Measurements from ENCODE around the gene UGT2B7. TPM values are rescaled to one million over a fixed set of nuclear protein-coding genes. Genes with fewer than 3 reads are reported as not detected.

Gene UGT2B7
- total RNA-seq, 2 experiments from 2014 or later = not detected

- H3K79me2 ChIP-seq (ENCODE audit: insufficient read depth, low read depth, low read length) = no peaks in the 10 kb centered on the region
- POLR2A ChIA-PET = interaction anchor here (0.6 kb wide), 1 partner anchor 41 kb away, joined by 3 read pairs; no protein-coding TSS in a partner anchor
- H3K4me1 ChIP-seq (ENCODE audit: insufficient read depth, low read length, poor library complexity, severe bottlenecking) = no peaks in the 10 kb centered on the region
- BruUV-seq (replicated peaks) = no TSS peak
- DNase-seq (ENCODE audit: low spot score) = no peak
- no peak overlapping the region for H3K4me3 ChIP-seq (ENCODE audit: low read depth, low read length, poor library complexity, severe bottlenecking)
- no peak for TF ChIP-seq CTCF (conservative IDR thresholded peaks at IDR 0.05; ENCODE audit: low read length)
- no peak for TF ChIP-seq EZH2phosphoT487 (IDR thresholded peaks at IDR 0.05; ENCODE audit: borderline replicate concordance, low read depth, low read length)
- no peaks in the 10 kb centered on the region for H3K9me2 ChIP-seq (ENCODE audit: insufficient read depth, low read length)
- H3K36me3 ChIP-seq (ENCODE audit: insufficient read depth, low read length) = no peaks in the 10 kb centered on the region
- intact Hi-C loops (cut with micrococcal nuclease; ENCODE audit: unreplicated experiment) = no loop called here
- CTCF ChIA-PET (ENCODE audit: unreplicated experiment) = interaction anchor here (0.6 kb wide), 2 partner anchors 237 to 516 kb away, joined by 3 read pairs; no protein-coding TSS in a partner anchor
- no peak overlapping the region for H2AFZ ChIP-seq (ENCODE audit: low read length)
- H3K9me3 ChIP-seq (ENCODE audit: low read length) = no peaks in the 10 kb centered on the region
- H3K27ac ChIP-seq (ENCODE audit: low read depth, low read length, poor library complexity, severe bottlenecking) = no peak overlapping the region
- H4K20me1 ChIP-seq (ENCODE audit: insufficient read depth, low read length) = no peaks in the 10 kb centered on the region
- no peak overlapping the region for H3K4me2 ChIP-seq (ENCODE audit: low read length)
Measured at GRCh38 chr4:69078852-69079251, 17.4 kb upstream of the UGT2B7 start.

DNA sequence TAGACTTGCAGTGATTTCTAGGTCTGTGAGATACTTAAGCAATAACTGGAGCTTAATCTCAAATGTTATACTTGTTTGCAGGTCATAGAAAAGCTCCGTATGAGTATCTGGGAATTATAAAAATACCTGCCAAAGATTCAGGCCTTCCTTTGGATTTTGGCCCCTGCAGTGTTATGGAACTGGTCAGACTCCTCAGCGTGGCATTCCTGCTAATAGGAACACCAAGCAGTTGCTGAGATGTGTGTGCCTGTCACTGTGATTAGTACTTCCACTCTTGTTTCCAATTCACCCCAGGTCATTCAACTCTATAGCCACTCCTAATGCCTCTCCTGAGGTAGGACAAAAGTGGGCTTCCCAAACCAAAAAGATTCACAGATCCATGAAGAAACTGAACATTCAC lies 7.8 kb upstream of the UGT2B7 start:
- TF ChIP-seq CTCF (conservative IDR thresholded peaks at IDR 0.05; ENCODE audit: low read length) = no peak
- TF ChIP-seq EZH2phosphoT487 (IDR thresholded peaks at IDR 0.05; ENCODE audit: borderline replicate concordance, low read depth, low read length) = no peak

DNA sequence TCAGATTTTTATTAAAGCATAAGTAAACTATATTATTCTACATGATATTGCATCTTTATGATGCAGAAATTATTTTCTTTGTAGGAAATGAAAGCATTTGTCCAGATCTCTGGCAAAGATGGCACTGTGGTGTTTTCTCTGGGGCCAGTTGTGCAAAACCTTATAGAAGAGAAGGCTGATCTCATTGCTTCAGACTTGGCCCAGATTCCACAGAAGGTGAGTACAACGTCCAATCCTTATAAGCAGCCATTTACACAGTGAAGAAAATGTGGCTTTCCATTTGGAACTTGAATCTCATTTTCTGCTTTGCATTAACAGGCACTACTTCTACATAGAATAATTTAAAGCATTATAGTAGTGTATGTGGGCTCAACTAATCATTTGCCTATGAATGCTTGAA lies 6.9 kb upstream of the UGT2B7 start:
- no peak for TF ChIP-seq CTCF (conservative IDR thresholded peaks at IDR 0.05; ENCODE audit: low read length)
- ChIA-PET POLR2A (no interaction called here), CTCF (ENCODE audit: unreplicated experiment) (no interaction called here)
- intact Hi-C loops (cut with micrococcal nuclease; ENCODE audit: unreplicated experiment) = no loop called here
- no peaks in the 10 kb centered on the region for H3K79me2 ChIP-seq (ENCODE audit: insufficient read depth, low read depth, low read length)
- BruUV-seq (replicated peaks) = no TSS peak
- H2AFZ ChIP-seq (ENCODE audit: low read length) = no peak overlapping the region
- H3K9me3 ChIP-seq (ENCODE audit: low read length) = no peaks in the 10 kb centered on the region
- no peak for DNase-seq (ENCODE audit: low spot score)
- H3K4me1 ChIP-seq (ENCODE audit: insufficient read depth, low read length, poor library complexity, severe bottlenecking) = no peaks in the 10 kb centered on the region
- no peaks in the 10 kb centered on the region for H3K9me2 ChIP-seq (ENCODE audit: insufficient read depth, low read length)
- H3K4me2 ChIP-seq (ENCODE audit: low read length) = no peak overlapping the region
- no peaks in the 10 kb centered on the region for H4K20me1 ChIP-seq (ENCODE audit: insufficient read depth, low read length)
- H3K4me3 ChIP-seq (ENCODE audit: low read depth, low read length, poor library complexity, severe bottlenecking) = no peak overlapping the region
- H3K27ac ChIP-seq (ENCODE audit: low read depth, low read length, poor library complexity, severe bottlenecking) = no peak overlapping the region
- H3K36me3 ChIP-seq (ENCODE audit: insufficient read depth, low read length) = no peaks in the 10 kb centered on the region

More for the DNA sequence above, 7.8 kb upstream of the UGT2B7 start:
- no TSS peak for BruUV-seq (replicated peaks)
- Histone ChIP-seq H4K20me1 (ENCODE audit: insufficient read depth, low read length) (no peaks in the 10 kb centered on the region), H3K9me3 (ENCODE audit: low read length) (no peaks in the 10 kb centered on the region), H3K79me2 (ENCODE audit: insufficient read depth, low read depth, low read length) (no peaks in the 10 kb centered on the region), H3K9me2 (ENCODE audit: insufficient read depth, low read length) (no peaks in the 10 kb centered on the region), H3K4me3 (ENCODE audit: low read depth, low read length, poor library complexity, severe bottlenecking) (no peak overlapping the region), H2AFZ (ENCODE audit: low read length) (no peak overlapping the region), H3K4me2 (ENCODE audit: low read length) (no peak overlapping the region), H3K27ac (ENCODE audit: low read depth, low read length, poor library complexity, severe bottlenecking) (no peak overlapping the region), H3K4me1 (ENCODE audit: insufficient read depth, low read length, poor library complexity, severe bottlenecking) (no peaks in the 10 kb centered on the region), H3K36me3 (ENCODE audit: insufficient read depth, low read length) (no peaks in the 10 kb centered on the region)
- intact Hi-C loops (cut with micrococcal nuclease; ENCODE audit: unreplicated experiment) = no loop called here
- no peak for DNase-seq (ENCODE audit: low spot score)
- CTCF ChIA-PET (ENCODE audit: unreplicated experiment) = no interaction called here
- POLR2A ChIA-PET = interaction anchor here (0.6 kb wide), 1 partner anchor 438 kb away, joined by 4 read pairs; no protein-coding TSS in a partner anchor

Measured in OCI-LY7 (cell line).